Thymus (tissue), 11 donors: Measurements from ENCODE around the gene SPOCD1. TPM values are rescaled to one million over a fixed set of nuclear protein-coding genes. Genes with fewer than 3 reads are reported as not detected.

Experiments
- DNase-seq, 9 donors: peaks; one replicate each; pipeline ENCODE4 v3.0.0-alpha.2; 2013; ENCODE audit warnings: low spot score in 9 of 9, low read depth in 6 of 9, missing footprints in 1 of 9
- H3K27ac ChIP-seq, 2 donors: one replicate each; pipeline ENCODE4 v1.5.1; 2013; ENCODE audit warnings: control low read depth in 1 of 2, low read depth in 1 of 2, low read length in 1 of 2, mild to moderate bottlenecking in 1 of 2, moderate library complexity in 1 of 2
- H3K27me3 ChIP-seq, 2 donors: one replicate each; pipeline ENCODE4 v1.5.1; 2013; ENCODE audit warnings: low read length in 1 of 2; ENCODE audit not compliant: control insufficient read depth in 2 of 2, insufficient read depth in 1 of 2
- H3K36me3 ChIP-seq, 2 donors: one replicate each; pipeline ENCODE4 v1.5.1; 2013; ENCODE audit warnings: low read length in 1 of 2, mild to moderate bottlenecking in 1 of 2, moderate library complexity in 1 of 2; ENCODE audit not compliant: control insufficient read depth in 2 of 2, insufficient read depth in 2 of 2
- H3K4me1 ChIP-seq, 2 donors: one replicate each; pipeline ENCODE4 v1.5.1; 2013; ENCODE audit warnings: low read length in 2 of 2; ENCODE audit not compliant: control insufficient read depth in 2 of 2, insufficient read depth in 2 of 2
- H3K4me3 ChIP-seq, 2 donors: one replicate each; pipeline ENCODE4 v1.5.1; 2013; ENCODE audit warnings: low read length in 2 of 2, control low read depth in 1 of 2, mild to moderate bottlenecking in 1 of 2
- H3K9me3 ChIP-seq, 2 donors: one replicate each; pipeline ENCODE4 v1.5.1; 2013; ENCODE audit warnings: low read length in 1 of 2, mild to moderate bottlenecking in 1 of 2; ENCODE audit not compliant: control insufficient read depth in 2 of 2, insufficient read depth in 1 of 2
- WGBS: extraction: QIAGEN DNeasy Blood & Tissue Kit; methylation state at CpG from one replicate; pipeline ENCODE4 v1.1.7; 2013; 5-methylcytosine and 5-hydroxymethylcytosine counted together
- polyA plus RNA-seq: library from polyadenylated mRNA; stranded (reverse); fragments of 200-250 nt; gene quantifications from one replicate; pipeline ENCODE4 v1.2.3, GENCODE V29; 2013
- total RNA-seq: library from RNA; stranded (reverse); fragments of 120-200 nt; gene quantifications from one replicate; pipeline ENCODE4 v1.2.4, GENCODE V29; 2013
- donor health status: healthy.

The SPOCD1 gene
- total and polyA plus RNA-seq, 2 donors: 0.41 to 2.5 TPM

- no peaks in the 10 kb centered on the region for H3K9me3 ChIP-seq
- no peaks in the 10 kb centered on the region for H3K36me3 ChIP-seq
- peaks cover 15 to 40% of the 10 kb centered on the region in 2 donors for H3K4me1 ChIP-seq
- DNase-seq: no peak
- H3K4me3 ChIP-seq: no peak overlapping the region
- no peak overlapping the region for H3K27ac ChIP-seq
- 89% methylated on average over 7 of the region's 7 CpGs for WGBS
- no peaks in the 10 kb centered on the region for H3K27me3 ChIP-seq
Measured at GRCh38 chr1:31811605-31812004, 4.2 kb downstream of the SPOCD1 start.

GRCh38 chr1:31809698-31810097, 6.1 kb downstream of the SPOCD1 start:
- 90% methylated on average over 4 of the region's 4 CpGs for WGBS
- Histone ChIP-seq H3K27me3 (no peaks in the 10 kb centered on the region), H3K27ac (no peak overlapping the region), H3K4me1 (peaks cover 9 to 26% of the 10 kb centered on the region in 2 donors), H3K36me3 (no peaks in the 10 kb centered on the region), H3K4me3 (no peak overlapping the region), H3K9me3 (no peaks in the 10 kb centered on the region)
- DNase-seq: no peak

- Histone ChIP-seq H3K27ac (no peak overlapping the region), H3K36me3 (no peaks in the 10 kb centered on the region), H3K4me3 (no peak overlapping the region), H3K4me1 (peaks cover 5 to 19% of the 10 kb centered on the region in 2 donors), H3K9me3 (no peaks in the 10 kb centered on the region), H3K27me3 (no peaks in the 10 kb centered on the region)
- DNase-seq: no peak
- WGBS: 95% methylated on average over 4 of the region's 4 CpGs
Measured at GRCh38 chr1:31807273-31808048, 8.4 kb downstream of the SPOCD1 start.

DNA sequence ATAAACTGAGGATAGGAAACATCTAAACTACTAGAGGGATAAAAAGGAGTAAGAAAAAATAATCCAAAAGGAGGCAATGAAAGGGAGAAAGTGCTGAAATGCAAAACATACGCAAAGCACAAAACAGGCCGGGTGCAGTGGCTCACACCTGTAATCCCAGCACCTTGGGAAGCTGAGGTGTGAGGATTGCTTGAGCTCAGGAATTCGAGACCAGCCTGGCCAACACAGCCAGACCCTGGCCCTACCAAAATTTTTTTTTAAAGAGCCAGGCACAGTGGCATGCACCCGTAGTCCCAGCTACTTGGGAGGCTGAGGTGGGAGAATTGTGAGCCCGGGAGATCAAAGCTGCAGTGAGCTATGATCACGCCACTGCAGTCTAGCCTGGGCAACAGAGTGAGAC, 10.5 kb downstream of the SPOCD1 start:
- no peak for DNase-seq
- Histone ChIP-seq H3K4me3 (no peak overlapping the region), H3K9me3 (no peaks in the 10 kb centered on the region), H3K4me1 (peaks cover 2 to 4% of the 10 kb centered on the region in 2 donors), H3K27ac (no peak overlapping the region), H3K36me3 (no peaks in the 10 kb centered on the region), H3K27me3 (no peaks in the 10 kb centered on the region)
- 87% methylated on average over 6 of the region's 6 CpGs for WGBS

GRCh38 chr1:31804098-31804497, 11.7 kb downstream of the SPOCD1 start:
- H3K27me3 ChIP-seq: no peaks in the 10 kb centered on the region
- peaks cover 2 to 4% of the 10 kb centered on the region in 2 donors for H3K4me1 ChIP-seq
- 99% methylated on average over 1 of the region's 1 CpG for WGBS
- no peaks in the 10 kb centered on the region for H3K9me3 ChIP-seq
- H3K36me3 ChIP-seq: no peaks in the 10 kb centered on the region
- DNase-seq: no peak
- no peak overlapping the region for H3K4me3 ChIP-seq
- no peak overlapping the region for H3K27ac ChIP-seq

DNA sequence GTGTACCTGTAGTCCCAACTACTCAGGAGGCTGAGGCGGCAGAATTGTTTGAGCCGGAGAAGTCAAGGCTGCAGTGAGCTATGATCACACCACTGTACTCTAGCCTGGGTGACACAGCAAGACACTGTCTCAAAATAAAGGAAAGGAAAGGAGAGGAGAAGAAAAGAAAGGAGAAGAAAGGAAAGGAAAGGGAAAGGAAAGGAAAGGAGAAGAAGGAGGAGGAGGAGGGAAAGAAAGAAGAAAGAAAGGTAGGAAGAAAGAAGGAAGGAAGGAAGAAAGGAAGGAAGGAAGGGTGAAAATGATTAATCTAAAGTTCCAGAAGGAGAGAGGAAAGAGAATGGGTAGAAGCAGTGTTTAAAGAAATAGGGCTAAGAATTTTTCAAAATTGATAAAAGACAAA, 12.2 kb downstream of the SPOCD1 start:
- Histone ChIP-seq H3K9me3 (no peaks in the 10 kb centered on the region), H3K4me1 (peaks cover 2 to 4% of the 10 kb centered on the region in 2 donors), H3K4me3 (no peak overlapping the region), H3K36me3 (no peaks in the 10 kb centered on the region), H3K27me3 (no peaks in the 10 kb centered on the region), H3K27ac (no peak overlapping the region)
- no peak for DNase-seq
- WGBS: 98% methylated on average over 2 of the region's 2 CpGs

GRCh38 chr1:31802190-31803150, 13.4 kb downstream of the SPOCD1 start:
- Histone ChIP-seq H3K9me3 (no peaks in the 10 kb centered on the region), H3K4me1 (peaks cover 2 to 6% of the 10 kb centered on the region in 2 donors), H3K36me3 (no peaks in the 10 kb centered on the region), H3K27me3 (peaks cover 0 to 6% of the 10 kb centered on the region in 2 donors), H3K4me3 (no peak overlapping the region), H3K27ac (no peak overlapping the region)
- DNase-seq: no peak
- 73% methylated on average over 13 of the region's 13 CpGs for WGBS

- DNase-seq: no peak
- Histone ChIP-seq H3K4me1 (peaks cover 2 to 15% of the 10 kb centered on the region in 2 donors), H3K27ac (no peak overlapping the region), H3K27me3 (peaks cover 0 to 6% of the 10 kb centered on the region in 2 donors), H3K9me3 (no peaks in the 10 kb centered on the region), H3K36me3 (no peaks in the 10 kb centered on the region), H3K4me3 (no peak overlapping the region)
- 83% methylated on average over 1 of the region's 1 CpG for WGBS
Measured at GRCh38 chr1:31801458-31801857, 14.4 kb downstream of the SPOCD1 start.

- Histone ChIP-seq H3K4me3 (no peak overlapping the region), H3K9me3 (no peaks in the 10 kb centered on the region), H3K27ac (no peak overlapping the region), H3K27me3 (peaks cover 0 to 6% of the 10 kb centered on the region in 2 donors), H3K4me1 (peaks cover 2 to 16% of the 10 kb centered on the region in 2 donors), H3K36me3 (no peaks in the 10 kb centered on the region)
- DNase-seq: no peak
- WGBS: 97% methylated on average over 4 of the region's 4 CpGs
Measured at GRCh38 chr1:31800674-31800967, 15.2 kb downstream of the SPOCD1 start.
